Measurements from ENCODE around the gene BECN2.

GRCh38 chr1:241916196-241916595 is 41.4 kb upstream of the BECN2 start:
- TF ChIP-seq POLR2A (IDR thresholded peaks at IDR 0.05; ENCODE audit: low read depth, low read length) (no peak), SPI1 (IDR thresholded peaks at IDR 0.05; ENCODE audit: low read depth, low read length) (no peak), POLR2AphosphoS5 (IDR thresholded peaks at IDR 0.05; ENCODE audit: low read depth, low read length) (no peak), TAF1 (IDR thresholded peaks at IDR 0.05; ENCODE audit: low read depth, low read length) (no peak)

Data from GM12891 (cell line).